Endothelial cell of umbilical vein (primary cell): ENCODE results near the gene PET100. TPM values are rescaled to one million over a fixed set of nuclear protein-coding genes. Genes with fewer than 3 reads are reported as not detected.

ENCODE experiments used
- BruUV-seq: library from RNA; stranded (reverse); fragments of 400-500 nt; replicated peaks from 2 replicates; lab custom pipeline; 2021; lab: Mats Ljungman, UMichigan
- CTCF ChIA-PET: fragments of 300-600, 350-600 bp; sonication (Branson Sonifier 250); formaldehyde crosslinking; loops from one replicate; lab custom pipeline; 2021; ENCODE audit warnings: antibody characterized with exemption, inconsistent platforms; lab: Charles Lee
- POLR2A ChIA-PET: fragments of 300-600, 350-600 bp; sonication (Branson Sonifier 250); formaldehyde crosslinking; loops from one replicate; lab custom pipeline; 2021; ENCODE audit warnings: antibody characterized with exemption, inconsistent platforms; lab: Charles Lee
- DNase-seq: peaks from one replicate; pipeline ENCODE4 v3.0.0-alpha.2; 2011; ENCODE audit warnings: low read depth, low spot score
- FAIRE-seq: peaks from 2 replicates; lab custom pipeline; 2011; peaks lifted over from hg19 to GRCh38; lab: Jason Lieb, UNC
- H2AFZ ChIP-seq: 2 replicates; pipeline ENCODE4 v1.6.0; 2012; ENCODE audit warnings: low read depth, low read length, control low read depth, inconsistent platforms
- H3K27ac ChIP-seq: 2 replicates; pipeline ENCODE4 v1.5.1; 2011; ENCODE audit warnings: low read depth, mild to moderate bottlenecking, control low read depth, low read length, moderate library complexity; ENCODE audit not compliant: insufficient read depth
- H3K27me3 ChIP-seq, 2 experiments: 2 replicates each; pipeline versions ENCODE4 v1.6.0 to v1.6.1; 2011; ENCODE audit warnings: low read length in 2 of 2, mixed read lengths in 1 of 2; ENCODE audit not compliant: control insufficient read depth in 2 of 2, insufficient read depth in 2 of 2
- H3K36me3 ChIP-seq, 2 experiments: 2 replicates in 1 of 2; 3 replicates in 1 of 2; pipeline ENCODE4 v1.5.1; 2011; ENCODE audit warnings: low read length in 2 of 2, mild to moderate bottlenecking in 1 of 2, moderate library complexity in 1 of 2; ENCODE audit not compliant: control insufficient read depth in 2 of 2, insufficient read depth in 2 of 2; ENCODE audit errors: extremely low read depth in 1 of 2
- H3K4me1 ChIP-seq: 3 replicates; pipeline ENCODE4 v1.5.1; 2011; ENCODE audit warnings: mild to moderate bottlenecking, low read length; ENCODE audit not compliant: control insufficient read depth, insufficient read depth; ENCODE audit errors: extremely low read depth
- H3K4me2 ChIP-seq: 2 replicates; pipeline ENCODE4 v1.6.1; 2011; ENCODE audit warnings: low read length, control low read depth, mixed read lengths; ENCODE audit not compliant: insufficient read depth
- H3K4me3 ChIP-seq, 3 experiments: fragments of 200-600 bp in 1 of 3; sonication (generic), shearing (Covaris generic) in 1 of 3; replicated peaks in 1 of 3; 2 replicates each; pipeline ENCODE4 v1.5.1; 2011 to 2016; ENCODE audit warnings: control low read depth in 3 of 3, low read length in 3 of 3, mild to moderate bottlenecking in 2 of 3, inconsistent platforms in 1 of 3, low read depth in 1 of 3, moderate library complexity in 1 of 3; ENCODE audit not compliant: insufficient read depth in 1 of 3
- H3K79me2 ChIP-seq: 2 replicates; pipeline ENCODE4 v1.6.0; 2012; ENCODE audit warnings: low read length, inconsistent platforms; ENCODE audit not compliant: control insufficient read depth, insufficient read depth
- H3K9ac ChIP-seq: replicated peaks from 2 replicates; pipeline ENCODE3; 2011; ENCODE audit warnings: low read length, control low read depth; ENCODE audit not compliant: insufficient read depth; ENCODE audit errors: extremely low read depth
- H3K9me1 ChIP-seq: replicated peaks from 3 replicates; pipeline ENCODE4 v1.6.0; 2011; ENCODE audit warnings: mild to moderate bottlenecking, low read length; ENCODE audit not compliant: control insufficient read depth, insufficient read depth; ENCODE audit errors: extremely low read depth
- H3K9me3 ChIP-seq: replicated peaks from 2 replicates; pipeline ENCODE4 v1.5.1; 2012; ENCODE audit warnings: low read length, inconsistent platforms; ENCODE audit not compliant: control insufficient read depth, insufficient read depth
- H4K20me1 ChIP-seq: replicated peaks from 2 replicates; pipeline ENCODE3; 2011; ENCODE audit warnings: mild to moderate bottlenecking, low read length; ENCODE audit not compliant: control insufficient read depth, insufficient read depth; ENCODE audit errors: extremely low read depth
- EZH2 ChIP-seq: IDR thresholded peaks from 2 replicates; pipeline ENCODE4 v1.6.1; 2012; ENCODE audit warnings: borderline replicate concordance, low read depth, mild to moderate bottlenecking, moderate library complexity, low read length, inconsistent platforms; ENCODE audit not compliant: severe bottlenecking
- FOS ChIP-seq: IDR thresholded peaks from 2 replicates; pipeline ENCODE4 v1.6.1; 2011; ENCODE audit warnings: mild to moderate bottlenecking, low read length, moderate library complexity, borderline replicate concordance; ENCODE audit not compliant: insufficient read depth
- GATA2 ChIP-seq: IDR thresholded peaks from 2 replicates; pipeline ENCODE4 v1.7.0; 2011; ENCODE audit warnings: low read depth, mild to moderate bottlenecking, moderate library complexity, mixed read lengths, low read length; ENCODE audit not compliant: insufficient read length, insufficient read depth
- JUN ChIP-seq: IDR thresholded peaks from 2 replicates; pipeline ENCODE4 v1.6.1; 2011; ENCODE audit warnings: borderline replicate concordance, low read depth; ENCODE audit not compliant: insufficient read length, insufficient read depth
- MAX ChIP-seq: IDR thresholded peaks from 2 replicates; pipeline ENCODE4 v1.6.1; 2011; ENCODE audit not compliant: insufficient read depth, insufficient read length
- MYC ChIP-seq: IDR thresholded peaks from one replicate; pipeline ENCODE4 v1.6.1; 2011; ENCODE audit warnings: mild to moderate bottlenecking, low read depth, low read length
- POLR2A ChIP-seq: IDR thresholded peaks from 2 replicates; pipeline ENCODE4 v1.6.1; 2012; ENCODE audit warnings: low read depth, mild to moderate bottlenecking, control low read depth, low read length
- POLR2AphosphoS5 ChIP-seq: IDR thresholded peaks from 2 replicates; pipeline ENCODE4 v1.6.1; 2012; ENCODE audit warnings: low read depth, mild to moderate bottlenecking, control low read depth, low read length, moderate library complexity; ENCODE audit not compliant: insufficient read depth
- dilution Hi-C: fragments of 300-500 bp; cut with MboI; formaldehyde crosslinking; loops from one replicate; pipeline ENCODE4 v1.15.0; 2019; ENCODE audit warnings: low sequenced_read_pairs; ENCODE audit not compliant: extremely low pct_ligation_motif_present
- intact Hi-C: fragments of 100-400 bp; cut with micrococcal nuclease; formaldehyde crosslinking; loops from one replicate; pipeline ENCODE4 v1.10.0; 2022
- polyA plus RNA-seq, 4 experiments: library from polyadenylated mRNA; depleted of rRNA in 3 of 4; stranded (reverse) in 3 of 4; unstranded in 1 of 4; fragments of >200 nt; gene quantifications; 2 replicates each; pipeline versions ENCODE4 v1.2.1 to v1.2.3, GENCODE V29; 2011 to 2012; ENCODE audit warnings: missing spikeins in 1 of 4
- total RNA-seq: library from RNA; stranded (reverse); gene quantifications from 2 replicates; pipeline ENCODE4 v1.2.3, GENCODE V29; 2021
- TF ChIP-seq, protein P1 (sequence below), 2 donors: IDR thresholded peaks; 1 replicate in 1 of 2; 2 replicates in 1 of 2; pipeline ENCODE4 v1.5.1; 2011; ENCODE audit warnings: low read length in 2 of 2, mild to moderate bottlenecking in 2 of 2, moderate library complexity in 2 of 2, control low read depth in 1 of 2, inconsistent platforms in 1 of 2, low read depth in 1 of 2; ENCODE audit not compliant: insufficient read depth in 1 of 2; ENCODE audit errors: extremely low read depth in 1 of 2

PET100 gene
- total and polyA plus RNA-seq, 2 donors (not counting 3 experiments of a cell fraction or from before 2014, with no cell fraction given) = 55.0 to 172 TPM

GRCh38 chr19:7610491-7611240 is 18.9 kb upstream of the PET100 start:
- no peaks in the 10 kb centered on the region for H3K79me2 ChIP-seq
- no peak for DNase-seq
- H3K9me1 ChIP-seq = no peaks in the 10 kb centered on the region
- FAIRE-seq = no peak
- intact Hi-C loops = no loop called here
- H3K27ac ChIP-seq = no peak overlapping the region
- POLR2A ChIA-PET = no interaction called here
- TF ChIP-seq JUN (no peak), POLR2AphosphoS5 (no peak), EZH2 (no peak), FOS (no peak), MYC (no peak), MAX (no peak), POLR2A (no peak), GATA2 (no peak)
- TF ChIP-seq, protein P1, sequence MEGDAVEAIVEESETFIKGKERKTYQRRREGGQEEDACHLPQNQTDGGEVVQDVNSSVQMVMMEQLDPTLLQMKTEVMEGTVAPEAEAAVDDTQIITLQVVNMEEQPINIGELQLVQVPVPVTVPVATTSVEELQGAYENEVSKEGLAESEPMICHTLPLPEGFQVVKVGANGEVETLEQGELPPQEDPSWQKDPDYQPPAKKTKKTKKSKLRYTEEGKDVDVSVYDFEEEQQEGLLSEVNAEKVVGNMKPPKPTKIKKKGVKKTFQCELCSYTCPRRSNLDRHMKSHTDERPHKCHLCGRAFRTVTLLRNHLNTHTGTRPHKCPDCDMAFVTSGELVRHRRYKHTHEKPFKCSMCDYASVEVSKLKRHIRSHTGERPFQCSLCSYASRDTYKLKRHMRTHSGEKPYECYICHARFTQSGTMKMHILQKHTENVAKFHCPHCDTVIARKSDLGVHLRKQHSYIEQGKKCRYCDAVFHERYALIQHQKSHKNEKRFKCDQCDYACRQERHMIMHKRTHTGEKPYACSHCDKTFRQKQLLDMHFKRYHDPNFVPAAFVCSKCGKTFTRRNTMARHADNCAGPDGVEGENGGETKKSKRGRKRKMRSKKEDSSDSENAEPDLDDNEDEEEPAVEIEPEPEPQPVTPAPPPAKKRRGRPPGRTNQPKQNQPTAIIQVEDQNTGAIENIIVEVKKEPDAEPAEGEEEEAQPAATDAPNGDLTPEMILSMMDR (IDR thresholded peaks at IDR 0.05; ENCODE audit: extremely low read depth in 1 of 2, insufficient read depth in 1 of 2, low read depth in 1 of 2, low read length in 2 of 2) = no peak
- H3K9me3 ChIP-seq = no peaks in the 10 kb centered on the region
- dilution Hi-C loops = no loop called here
- H3K4me2 ChIP-seq = no peak overlapping the region
- no peaks in the 10 kb centered on the region for H3K27me3 ChIP-seq
- H3K4me1 ChIP-seq = no peaks in the 10 kb centered on the region
- H3K36me3 ChIP-seq = no peaks in the 10 kb centered on the region
- no peak overlapping the region for H3K4me3 ChIP-seq
- CTCF ChIA-PET = no interaction called here
- no peak overlapping the region for H3K9ac ChIP-seq
- BruUV-seq = no TSS peak
- H4K20me1 ChIP-seq = no peaks in the 10 kb centered on the region
- no peak overlapping the region for H2AFZ ChIP-seq
